Endodermal cell (in vitro differentiated cells): Measurements from ENCODE around the gene TTC34. TPM values are rescaled to one million over a fixed set of nuclear protein-coding genes. Genes with fewer than 3 reads are reported as not detected.

Experiments used
- DNase-seq: peaks from one replicate; pipeline ENCODE4 v3.0.0-alpha.2; 2017
- H3K27ac ChIP-seq: 2 replicates; pipeline ENCODE4 v1.5.1; 2013; ENCODE audit warnings: mild to moderate bottlenecking, low read depth, low read length, moderate library complexity
- H3K27me3 ChIP-seq: 2 replicates; pipeline ENCODE4 v1.6.1; 2013; ENCODE audit warnings: mild to moderate bottlenecking, low read length, moderate library complexity; ENCODE audit not compliant: insufficient read depth, control insufficient read depth, poor library complexity, severe bottlenecking
- H3K36me3 ChIP-seq: 2 replicates; pipeline ENCODE4 v1.7.0; 2013; ENCODE audit warnings: mild to moderate bottlenecking, low read length, moderate library complexity; ENCODE audit not compliant: control insufficient read depth, insufficient read depth
- H3K4me1 ChIP-seq: one replicate; pipeline ENCODE4 v1.7.0; 2013; ENCODE audit warnings: low read length; ENCODE audit not compliant: control insufficient read depth, insufficient read depth
- H3K4me3 ChIP-seq: 2 replicates; pipeline ENCODE4 v1.5.1; 2013; ENCODE audit warnings: mild to moderate bottlenecking, low read length, moderate library complexity
- H3K9ac ChIP-seq: 2 replicates; pipeline ENCODE4 v1.6.1; 2013; ENCODE audit warnings: mild to moderate bottlenecking, low read length, moderate library complexity; ENCODE audit not compliant: poor library complexity, severe bottlenecking; ENCODE audit errors: extremely low read depth
- H3K9me3 ChIP-seq: 2 replicates; pipeline ENCODE4 v1.6.1; 2013; ENCODE audit warnings: mild to moderate bottlenecking, low read length, moderate library complexity; ENCODE audit not compliant: control insufficient read depth
- H3K27ac Mint-ChIP-seq: 2 replicates; pipeline ENCODE4 v1.8.0; 2020; ENCODE audit warnings: mixed read lengths
- H3K27me3 Mint-ChIP-seq: 2 replicates; pipeline ENCODE4 v1.8.0; 2021; ENCODE audit warnings: mild to moderate bottlenecking, mixed read lengths; ENCODE audit not compliant: insufficient read depth
- H3K36me3 Mint-ChIP-seq: 2 replicates; pipeline ENCODE4 v1.8.0; 2020; ENCODE audit warnings: low read depth, mixed read lengths
- H3K4me1 Mint-ChIP-seq: 2 replicates; pipeline ENCODE4 v1.8.0; 2020; ENCODE audit warnings: mixed read lengths
- H3K4me3 Mint-ChIP-seq: 2 replicates; pipeline ENCODE4 v1.8.0; 2020; ENCODE audit warnings: mild to moderate bottlenecking, moderate library complexity, mixed read lengths
- H3K9me3 Mint-ChIP-seq: 2 replicates; pipeline ENCODE4 v1.8.0; 2020; ENCODE audit warnings: mild to moderate bottlenecking, mixed read lengths
- CTCF ChIP-seq: fragments of 200-600 bp; sonication (generic); conservative IDR thresholded peaks from 2 replicates; pipeline ENCODE4 v1.5.0; 2021; ENCODE audit warnings: antibody characterized with exemption, mild to moderate bottlenecking
- WGBS, 2 experiments: methylation state at CpG; one replicate each; pipeline versions ENCODE4 v1.1.5 to v1.1.7; 2013; ENCODE audit warnings: missing lambda C conversion rate in 2 of 2, mixed read lengths in 1 of 2; ENCODE audit not compliant: insufficient coverage in 1 of 2, insufficient read length in 1 of 2; 5-methylcytosine and 5-hydroxymethylcytosine counted together
- total RNA-seq, 2 donors: library from RNA; stranded (reverse); fragmentation: NEBNext Ultra II Directional in 1 of 2; extraction: Animal tissue kit (Norgen Biotek cat#: 25700) in 1 of 2; gene quantifications; 2 replicates in 1 of 2; 3 replicates in 1 of 2; pipeline ENCODE4 v1.2.1, GENCODE V29; 2021

TTC34 gene
- total RNA-seq, 2 donors from 2014 or later, result 2.4 to 3.1 TPM

GRCh38 chr1:2784854-2785630 lies 16.5 kb downstream of the TTC34 start:
- peak; percentile 8 for DNase-seq
- 65 to 72% methylated on average over 8 to 19 of the region's 19 CpGs for WGBS, 2 experiments
- Mint-ChIP-seq H3K4me3 (no peak overlapping the region), H3K27ac (no peak overlapping the region), H3K36me3 (peaks cover 6% of the 10 kb centered on the region), H3K27me3 (peaks cover 2% of the 10 kb centered on the region), H3K9me3 (peaks cover 85% of the 10 kb centered on the region), H3K4me1 (no peaks in the 10 kb centered on the region)
- peaks cover 43% of the 10 kb centered on the region for H3K9me3 ChIP-seq
- H3K36me3 ChIP-seq, result no peaks in the 10 kb centered on the region
- H3K9ac ChIP-seq, result no peak overlapping the region
- no peak overlapping the region for H3K27ac ChIP-seq
- H3K4me1 ChIP-seq, result no peaks in the 10 kb centered on the region
- TF ChIP-seq CTCF, result no peak
- H3K27me3 ChIP-seq, result no peaks in the 10 kb centered on the region
- H3K4me3 ChIP-seq, result no peak overlapping the region

GRCh38 chr1:2783435-2784397 lies 17.8 kb downstream of the TTC34 start:
- Histone ChIP-seq H3K36me3 (no peaks in the 10 kb centered on the region), H3K9ac (no peak overlapping the region), H3K4me1 (no peaks in the 10 kb centered on the region), H3K4me3 (no peak overlapping the region), H3K27ac (no peak overlapping the region), H3K9me3 (peaks cover 56% of the 10 kb centered on the region), H3K27me3 (no peaks in the 10 kb centered on the region)
- peaks cover 7% of the 10 kb centered on the region for H3K36me3 Mint-ChIP-seq
- H3K4me1 Mint-ChIP-seq, result no peaks in the 10 kb centered on the region
- H3K9me3 Mint-ChIP-seq, result peaks cover 93% of the 10 kb centered on the region
- H3K27me3 Mint-ChIP-seq, result peaks cover 2% of the 10 kb centered on the region
- 84% methylated on average over 24 to 30 of the region's 30 CpGs for WGBS, 2 experiments
- H3K4me3 Mint-ChIP-seq, result no peak overlapping the region
- no peak overlapping the region for H3K27ac Mint-ChIP-seq
- DNase-seq, result peak; percentile 17
- TF ChIP-seq CTCF, result no peak

- Histone ChIP-seq H3K36me3 (no peaks in the 10 kb centered on the region), H3K9ac (no peak overlapping the region), H3K27ac (no peak overlapping the region), H3K4me3 (no peak overlapping the region), H3K9me3 (peaks cover 53% of the 10 kb centered on the region), H3K4me1 (no peaks in the 10 kb centered on the region), H3K27me3 (no peaks in the 10 kb centered on the region)
- H3K27ac Mint-ChIP-seq, result no peak overlapping the region
- H3K9me3 Mint-ChIP-seq, result peaks cover 93% of the 10 kb centered on the region
- H3K36me3 Mint-ChIP-seq, result peaks cover 6% of the 10 kb centered on the region
- TF ChIP-seq CTCF, result no peak
- no peaks in the 10 kb centered on the region for H3K4me1 Mint-ChIP-seq
- WGBS, 2 experiments, result 83 to 95% methylated on average over 3 to 5 of the region's 5 CpGs
- DNase-seq, result peak; percentile 12
- peaks cover under 1% of the 10 kb centered on the region for H3K27me3 Mint-ChIP-seq
- H3K4me3 Mint-ChIP-seq, result no peak overlapping the region
These were observed 18.4 kb downstream of the TTC34 start for GRCh38 chr1:2783069-2783434.
